HuH-7 (cell line): ENCODE results near the gene SSH2.

Source experiments
- DNase-seq: peaks from one replicate; pipeline ENCODE4 v3.0.0; 2011; ENCODE audit warnings: low spot score

SSH2 gene

GRCh38 chr17:29624586-29624985, 305.4 kb downstream of the SSH2 start:
- DNase-seq, result no peak

GRCh38 chr17:29623283-29623647, 306.8 kb downstream of the SSH2 start:
- no peak for DNase-seq

DNA sequence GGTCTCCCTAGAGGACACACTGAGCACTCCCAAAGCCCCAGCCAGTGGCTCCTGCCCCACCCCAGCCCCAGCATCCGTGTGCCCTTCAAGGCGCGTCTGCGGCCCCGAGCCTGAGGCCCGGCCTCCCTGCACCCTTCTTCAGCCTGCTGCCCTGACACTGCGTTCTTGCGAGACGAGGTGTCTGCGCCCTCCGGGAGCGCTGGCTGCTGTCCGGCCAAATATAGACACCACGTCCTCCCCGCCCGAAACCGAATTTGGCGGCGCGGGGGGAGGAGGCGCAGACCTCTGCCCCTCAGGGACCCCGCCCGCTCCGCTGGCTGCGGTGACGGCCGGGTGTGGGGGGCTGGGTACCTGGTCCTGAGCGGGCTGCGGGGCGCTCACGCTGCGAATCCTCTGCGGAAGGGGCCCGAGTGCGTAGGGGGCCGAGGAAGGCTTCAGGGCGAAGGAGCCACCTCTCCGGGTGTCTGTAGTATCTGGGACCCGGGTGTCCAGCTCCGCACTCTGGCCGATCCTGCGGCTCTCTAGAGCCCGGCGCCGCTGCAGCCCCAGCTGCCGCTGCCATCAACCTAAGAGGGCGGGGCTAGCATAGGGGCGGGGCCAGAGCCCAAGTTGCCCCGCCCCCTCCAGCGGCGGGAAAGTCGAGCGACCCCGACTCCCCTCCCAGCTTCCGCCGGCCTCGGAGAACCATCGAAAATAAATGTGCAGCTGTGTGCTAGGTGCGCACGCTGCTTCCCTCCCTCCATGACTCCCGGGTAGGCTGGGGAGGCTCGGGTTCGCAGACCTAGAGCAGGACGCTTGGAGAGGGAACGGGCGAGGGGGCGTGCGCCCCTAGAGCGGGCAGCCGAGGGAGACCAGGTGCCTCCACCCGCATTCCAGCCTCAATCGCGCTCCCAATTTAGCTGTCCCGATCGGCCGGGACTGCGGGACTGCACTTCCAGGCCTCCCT, 307.4 kb downstream of the SSH2 start, which contains the start of gene CORO6:
Gene CORO6, minus strand, starts transcription at position 576 of the 946 bp plus-strand sequence. CDS start 1,491 bp downstream, outside the sequence.
- peak; percentile 76 for DNase-seq

- DNase-seq, result peak; percentile 32
Observed at GRCh38 chr17:29621751-29622194, 308.3 kb downstream of the SSH2 start.

- no peak for DNase-seq
Observed at GRCh38 chr17:29620779-29621500, 309.1 kb downstream of the SSH2 start.

DNA sequence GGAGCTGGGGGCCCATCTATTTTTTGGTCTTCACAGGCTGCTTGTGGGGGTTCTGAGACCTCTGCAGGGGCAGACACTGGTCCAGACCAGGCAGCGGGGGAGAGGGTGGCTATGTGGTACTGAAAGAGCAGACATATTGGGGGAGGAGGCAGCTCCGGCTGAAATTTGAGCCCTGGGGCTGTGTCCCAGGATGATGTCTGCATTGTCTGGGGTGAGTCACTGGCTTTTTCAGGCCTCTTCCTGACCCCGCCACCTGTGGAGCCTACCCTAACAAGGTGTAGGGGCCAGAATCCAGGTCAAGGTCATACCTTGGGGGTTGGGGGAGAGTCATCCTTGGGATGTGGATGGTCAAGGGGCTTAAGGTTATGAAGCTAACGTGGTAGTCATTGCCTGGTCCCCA, 309.8 kb downstream of the SSH2 start:
- no peak for DNase-seq

GRCh38 chr17:29619251-29619650, 310.8 kb downstream of the SSH2 start:
- peak; percentile 51 for DNase-seq

GRCh38 chr17:29618272-29619065, 311.6 kb downstream of the SSH2 start:
- DNase-seq, result no peak

GRCh38 chr17:29617481-29618271, 312.4 kb downstream of the SSH2 start:
- peak; percentile 91 for DNase-seq

- DNase-seq, result peak; percentile 99
Observed at GRCh38 chr17:29617125-29617480, 312.9 kb downstream of the SSH2 start.

DNA sequence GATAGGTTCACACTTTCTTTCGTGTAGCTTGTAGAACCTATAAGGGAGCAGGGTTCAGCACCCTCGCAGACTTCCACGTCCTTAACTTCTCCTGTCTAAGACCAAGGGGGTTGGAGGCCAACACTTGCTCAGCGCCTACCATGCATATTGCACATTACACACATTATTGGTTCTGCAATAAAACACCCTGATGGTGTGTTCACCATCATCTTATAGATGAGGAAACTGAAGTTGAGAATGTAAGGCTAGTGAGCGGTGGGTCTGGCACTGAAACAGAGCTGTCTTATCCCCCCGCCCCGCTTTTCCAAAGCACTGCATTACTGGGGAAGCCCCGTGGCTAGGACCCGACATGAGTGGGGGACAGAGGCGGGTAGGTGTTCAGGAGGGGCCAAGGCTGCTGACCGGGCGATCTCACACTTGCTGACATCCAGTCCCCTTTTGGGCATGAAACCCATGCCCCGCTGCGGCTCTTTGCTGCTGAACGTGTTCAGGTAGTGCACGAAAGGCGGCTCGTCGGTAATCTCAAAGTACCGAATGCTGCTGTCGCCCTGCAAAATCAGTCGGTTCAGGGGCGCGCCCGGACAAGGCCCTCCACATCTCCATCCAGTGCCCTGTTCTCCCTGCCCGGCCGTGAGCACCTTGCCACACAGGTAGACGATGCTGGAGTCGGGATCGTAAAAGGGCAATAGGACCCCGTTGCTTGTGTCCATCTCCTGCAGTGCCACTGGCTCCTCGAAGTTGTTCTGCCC, 313.6 kb downstream of the SSH2 start:
- no peak for DNase-seq

DNA sequence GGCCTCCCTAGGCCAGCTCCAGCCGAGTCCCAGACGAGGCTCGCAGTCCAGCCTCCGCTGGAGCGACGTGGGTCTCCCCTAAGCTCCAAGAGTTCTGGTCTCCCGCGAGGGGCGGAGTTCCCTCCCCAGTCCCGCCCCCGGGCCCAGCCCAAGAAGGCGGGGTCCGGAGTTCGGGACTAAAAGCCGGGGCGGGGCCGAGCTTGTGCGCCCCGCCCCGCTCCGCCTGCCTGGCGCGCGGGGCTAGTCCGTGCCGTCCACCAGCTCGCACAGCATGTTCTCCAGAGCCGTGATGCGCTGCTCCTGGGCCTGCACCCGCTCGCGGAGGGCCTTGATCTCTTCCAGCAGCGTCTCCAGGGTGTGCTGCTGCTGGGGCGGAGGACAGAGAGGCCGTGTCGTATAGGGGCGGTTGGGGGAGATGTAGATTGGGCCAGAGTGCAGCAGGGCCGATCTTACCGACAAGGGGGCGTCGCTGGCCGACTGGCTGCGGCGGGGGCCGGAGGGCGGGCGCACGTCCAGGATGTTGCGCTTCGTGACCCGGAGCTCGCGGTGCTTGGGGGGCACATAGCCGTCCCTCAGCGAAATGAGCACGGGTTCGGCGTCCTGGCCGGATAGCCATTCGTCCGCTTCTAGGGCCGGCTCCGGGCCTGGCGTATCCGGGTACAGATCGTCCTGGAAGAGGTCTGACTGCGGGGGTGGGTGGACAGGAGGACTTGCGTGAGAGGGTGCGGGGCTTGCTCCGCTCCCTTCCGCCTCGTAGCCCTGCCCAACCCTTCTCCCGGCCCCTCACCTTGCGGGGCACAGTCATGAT, 314.3 kb downstream of the SSH2 start:
- DNase-seq, result peak; percentile 92

DNA sequence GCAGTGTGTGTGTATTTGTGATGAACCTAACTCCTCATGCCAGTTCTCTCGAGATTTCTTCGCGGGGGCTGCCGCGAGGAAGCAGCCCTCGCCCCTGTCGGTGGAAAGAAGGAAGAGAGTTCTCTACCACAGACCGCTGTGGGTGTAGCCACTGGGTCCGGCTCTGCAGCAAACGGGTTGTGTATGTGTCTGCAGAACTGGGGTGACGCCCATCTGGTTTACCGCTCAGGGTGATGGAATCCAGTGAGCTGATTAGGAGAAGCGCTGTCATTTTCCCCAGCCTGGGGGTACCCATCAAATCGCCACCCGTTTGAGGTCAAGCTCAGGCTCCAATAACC, 315.0 kb downstream of the SSH2 start:
- DNase-seq, result peak; percentile 61

- DNase-seq, result peak; percentile 37
Observed at GRCh38 chr17:29614349-29615047, 315.5 kb downstream of the SSH2 start.

GRCh38 chr17:29613856-29614255, 316.2 kb downstream of the SSH2 start:
- no peak for DNase-seq

DNA sequence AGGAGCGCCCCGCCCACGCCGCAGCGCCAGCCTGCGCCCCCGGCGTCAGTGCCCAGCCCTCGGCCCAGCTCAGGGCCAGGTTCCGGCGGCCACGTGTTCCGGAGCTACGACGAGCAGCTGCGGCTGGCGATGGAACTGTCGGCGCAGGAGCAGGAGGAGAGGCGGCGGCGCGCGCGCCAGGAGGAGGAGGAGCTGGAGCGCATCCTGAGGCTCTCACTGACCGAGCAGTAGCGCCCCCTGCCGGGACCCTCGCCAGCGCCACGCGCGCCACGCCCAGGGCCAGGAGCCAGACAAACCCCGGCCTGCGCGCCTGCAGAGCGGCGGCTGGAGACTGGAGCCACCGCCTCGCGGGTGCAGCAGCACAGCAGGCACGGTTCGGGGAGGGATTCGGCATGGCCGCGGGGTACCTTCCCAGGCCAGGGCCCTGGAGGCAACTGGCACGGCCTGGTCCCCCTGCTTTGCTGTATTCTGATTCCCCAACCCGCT, 316.6 kb downstream of the SSH2 start:
- peak; percentile 91 for DNase-seq

GRCh38 chr17:29612404-29613280, 317.4 kb downstream of the SSH2 start:
- no peak for DNase-seq

DNA sequence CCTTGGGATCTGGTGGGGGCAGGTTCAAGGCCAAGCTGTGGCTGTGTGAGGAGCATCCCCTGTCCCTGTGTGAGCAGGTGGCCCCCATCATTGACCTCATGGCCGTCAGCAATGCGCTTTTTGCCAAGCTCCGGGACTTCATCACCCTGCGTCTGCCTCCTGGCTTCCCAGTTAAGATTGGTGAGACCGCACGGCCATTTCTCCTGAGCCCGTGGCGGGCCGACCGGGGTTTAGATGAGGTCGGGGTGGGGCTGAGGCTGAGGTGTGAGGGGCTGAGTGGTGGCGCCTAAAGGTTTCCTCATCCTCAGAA, 318.0 kb downstream of the SSH2 start:
- no peak for DNase-seq
